ENCODE measurements around the gene ARFIP2.

GRCh38 chr11:6497069-6497839 is 16.1 kb upstream of the ARFIP2 start, which contains the start of gene DNHD1:
- TF ChIP-seq TEAD4 (IDR thresholded peaks at IDR 0.05; ENCODE audit: borderline replicate concordance, insufficient read depth) (no peak), TAF1 (IDR thresholded peaks at IDR 0.05; ENCODE audit: borderline replicate concordance, low read depth, low read length) (no peak), YY1 (IDR thresholded peaks at IDR 0.05; ENCODE audit: low read depth) (no peak), REST (IDR thresholded peaks at IDR 0.05; ENCODE audit: low read depth, low read length) (no peak), JUND (IDR thresholded peaks at IDR 0.05) (no peak), RXRA (IDR thresholded peaks at IDR 0.05; ENCODE audit: borderline replicate concordance, low read depth) (no peak), NRF1 (IDR thresholded peaks at IDR 0.05; ENCODE audit: low read depth, low read length) (no peak), POLR2AphosphoS5 (IDR thresholded peaks at IDR 0.05; ENCODE audit: low read depth, low read length) (no peak), NFIC (IDR thresholded peaks at IDR 0.05; ENCODE audit: borderline replicate concordance) (no peak), EP300 (IDR thresholded peaks at IDR 0.05; ENCODE audit: borderline replicate concordance in 1 of 2, low read depth in 1 of 2, low read length in 1 of 2) (no peak), RAD21 (IDR thresholded peaks at IDR 0.05; ENCODE audit: low read length) (no peak)
- TF ChIP-seq, protein P1, sequence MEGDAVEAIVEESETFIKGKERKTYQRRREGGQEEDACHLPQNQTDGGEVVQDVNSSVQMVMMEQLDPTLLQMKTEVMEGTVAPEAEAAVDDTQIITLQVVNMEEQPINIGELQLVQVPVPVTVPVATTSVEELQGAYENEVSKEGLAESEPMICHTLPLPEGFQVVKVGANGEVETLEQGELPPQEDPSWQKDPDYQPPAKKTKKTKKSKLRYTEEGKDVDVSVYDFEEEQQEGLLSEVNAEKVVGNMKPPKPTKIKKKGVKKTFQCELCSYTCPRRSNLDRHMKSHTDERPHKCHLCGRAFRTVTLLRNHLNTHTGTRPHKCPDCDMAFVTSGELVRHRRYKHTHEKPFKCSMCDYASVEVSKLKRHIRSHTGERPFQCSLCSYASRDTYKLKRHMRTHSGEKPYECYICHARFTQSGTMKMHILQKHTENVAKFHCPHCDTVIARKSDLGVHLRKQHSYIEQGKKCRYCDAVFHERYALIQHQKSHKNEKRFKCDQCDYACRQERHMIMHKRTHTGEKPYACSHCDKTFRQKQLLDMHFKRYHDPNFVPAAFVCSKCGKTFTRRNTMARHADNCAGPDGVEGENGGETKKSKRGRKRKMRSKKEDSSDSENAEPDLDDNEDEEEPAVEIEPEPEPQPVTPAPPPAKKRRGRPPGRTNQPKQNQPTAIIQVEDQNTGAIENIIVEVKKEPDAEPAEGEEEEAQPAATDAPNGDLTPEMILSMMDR (IDR thresholded peaks at IDR 0.05): no peak
- TF ChIP-seq, protein P2, sequence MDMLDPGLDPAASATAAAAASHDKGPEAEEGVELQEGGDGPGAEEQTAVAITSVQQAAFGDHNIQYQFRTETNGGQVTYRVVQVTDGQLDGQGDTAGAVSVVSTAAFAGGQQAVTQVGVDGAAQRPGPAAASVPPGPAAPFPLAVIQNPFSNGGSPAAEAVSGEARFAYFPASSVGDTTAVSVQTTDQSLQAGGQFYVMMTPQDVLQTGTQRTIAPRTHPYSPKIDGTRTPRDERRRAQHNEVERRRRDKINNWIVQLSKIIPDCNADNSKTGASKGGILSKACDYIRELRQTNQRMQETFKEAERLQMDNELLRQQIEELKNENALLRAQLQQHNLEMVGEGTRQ (IDR thresholded peaks at IDR 0.05; ENCODE audit: borderline replicate concordance, low read depth, low read length): no peak
- TF ChIP-seq, protein P3, sequence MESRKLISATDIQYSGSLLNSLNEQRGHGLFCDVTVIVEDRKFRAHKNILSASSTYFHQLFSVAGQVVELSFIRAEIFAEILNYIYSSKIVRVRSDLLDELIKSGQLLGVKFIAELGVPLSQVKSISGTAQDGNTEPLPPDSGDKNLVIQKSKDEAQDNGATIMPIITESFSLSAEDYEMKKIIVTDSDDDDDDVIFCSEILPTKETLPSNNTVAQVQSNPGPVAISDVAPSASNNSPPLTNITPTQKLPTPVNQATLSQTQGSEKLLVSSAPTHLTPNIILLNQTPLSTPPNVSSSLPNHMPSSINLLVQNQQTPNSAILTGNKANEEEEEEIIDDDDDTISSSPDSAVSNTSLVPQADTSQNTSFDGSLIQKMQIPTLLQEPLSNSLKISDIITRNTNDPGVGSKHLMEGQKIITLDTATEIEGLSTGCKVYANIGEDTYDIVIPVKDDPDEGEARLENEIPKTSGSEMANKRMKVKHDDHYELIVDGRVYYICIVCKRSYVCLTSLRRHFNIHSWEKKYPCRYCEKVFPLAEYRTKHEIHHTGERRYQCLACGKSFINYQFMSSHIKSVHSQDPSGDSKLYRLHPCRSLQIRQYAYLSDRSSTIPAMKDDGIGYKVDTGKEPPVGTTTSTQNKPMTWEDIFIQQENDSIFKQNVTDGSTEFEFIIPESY (IDR thresholded peaks at IDR 0.05; ENCODE audit: borderline replicate concordance, low read depth): no peak
